HepG2 (cell line): ENCODE results near the gene PDLIM5.

Experiments used
- POLR2A ChIP-seq, 2 experiments: IDR thresholded peaks; 2 replicates each; pipeline ENCODE4 v1.6.1; 2011; ENCODE audit warnings: low read depth in 2 of 2, low read length in 2 of 2, mild to moderate bottlenecking in 1 of 2, moderate library complexity in 1 of 2; ENCODE audit not compliant: insufficient read depth in 1 of 2
- ZNF12 ChIP-seq: sonication (generic); formaldehyde crosslinking; IDR thresholded peaks from 2 replicates; pipeline ENCODE4 v1.5.0; 2020; ENCODE audit warnings: missing genetic modification reagents
- TF ChIP-seq, protein P1 (sequence below): sonication (generic); formaldehyde crosslinking; IDR thresholded peaks from 2 replicates; pipeline ENCODE4 v1.5.0; 2020; ENCODE audit warnings: mild to moderate bottlenecking, missing genetic modification reagents, moderate library complexity

DNA sequence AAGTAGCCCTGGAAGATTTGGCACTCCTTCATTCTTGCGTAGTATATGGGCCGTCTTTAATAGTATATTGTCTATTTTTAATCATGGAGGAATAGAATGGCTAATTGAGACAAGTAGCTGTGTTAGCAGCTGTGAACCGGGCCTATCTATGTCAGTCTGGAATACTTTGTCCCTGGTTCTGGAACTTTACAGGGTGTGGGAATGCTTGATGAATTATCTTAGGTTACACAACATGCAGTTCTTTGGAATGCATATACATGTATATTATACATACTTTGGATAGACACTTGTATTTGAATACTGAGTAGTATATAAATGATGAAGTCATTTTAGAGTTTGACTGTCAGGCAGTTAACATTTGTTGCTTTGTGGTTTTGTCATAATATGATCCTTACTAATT, 37.4 kb downstream of the PDLIM5 start:
- TF ChIP-seq POLR2A (IDR thresholded peaks at IDR 0.05; ENCODE audit: insufficient read depth in 1 of 2, low read depth in 2 of 2, low read length in 2 of 2) (no peak), ZNF12 (CRISPR knock-in tag) (no peak)
- TF ChIP-seq, protein P1, sequence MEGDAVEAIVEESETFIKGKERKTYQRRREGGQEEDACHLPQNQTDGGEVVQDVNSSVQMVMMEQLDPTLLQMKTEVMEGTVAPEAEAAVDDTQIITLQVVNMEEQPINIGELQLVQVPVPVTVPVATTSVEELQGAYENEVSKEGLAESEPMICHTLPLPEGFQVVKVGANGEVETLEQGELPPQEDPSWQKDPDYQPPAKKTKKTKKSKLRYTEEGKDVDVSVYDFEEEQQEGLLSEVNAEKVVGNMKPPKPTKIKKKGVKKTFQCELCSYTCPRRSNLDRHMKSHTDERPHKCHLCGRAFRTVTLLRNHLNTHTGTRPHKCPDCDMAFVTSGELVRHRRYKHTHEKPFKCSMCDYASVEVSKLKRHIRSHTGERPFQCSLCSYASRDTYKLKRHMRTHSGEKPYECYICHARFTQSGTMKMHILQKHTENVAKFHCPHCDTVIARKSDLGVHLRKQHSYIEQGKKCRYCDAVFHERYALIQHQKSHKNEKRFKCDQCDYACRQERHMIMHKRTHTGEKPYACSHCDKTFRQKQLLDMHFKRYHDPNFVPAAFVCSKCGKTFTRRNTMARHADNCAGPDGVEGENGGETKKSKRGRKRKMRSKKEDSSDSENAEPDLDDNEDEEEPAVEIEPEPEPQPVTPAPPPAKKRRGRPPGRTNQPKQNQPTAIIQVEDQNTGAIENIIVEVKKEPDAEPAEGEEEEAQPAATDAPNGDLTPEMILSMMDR, result no peak
